Activated B cell treated with CpG ODN at 0.5 μM for 24 hours (primary cell): ENCODE measurements around the gene PRPF6. TPM values are rescaled to one million over a fixed set of nuclear protein-coding genes. Genes with fewer than 3 reads are reported as not detected.

Experiments used
- ATAC-seq: fragments of 200-7000 bp; cut with Tn5 transposase; one replicate; pipeline ENCODE4 v1.10.0; 2021; ENCODE audit warnings: low read depth, mild to moderate bottlenecking, moderate library complexity
- CTCF ChIA-PET: fragments of 350-600 bp; sonication (Branson Sonifier 250); formaldehyde crosslinking; loops from one replicate; lab custom pipeline; 2021; ENCODE audit warnings: antibody characterized with exemption; lab: Charles Lee
- POLR2A ChIA-PET: fragments of 350-600 bp; sonication (Branson Sonifier 250); formaldehyde crosslinking; loops from one replicate; lab custom pipeline; 2021; ENCODE audit warnings: antibody characterized with exemption; lab: Charles Lee
- DNase-seq: peaks from one replicate; pipeline ENCODE4 v3.0.0; 2022
- H3K27ac Mint-ChIP-seq: one replicate; pipeline ENCODE4 v1.8.0; 2020; ENCODE audit warnings: mixed read lengths
- H3K27me3 Mint-ChIP-seq: one replicate; pipeline ENCODE4 v1.8.0; 2021; ENCODE audit warnings: mixed read lengths
- H3K36me3 Mint-ChIP-seq: one replicate; pipeline ENCODE4 v1.8.0; 2021; ENCODE audit warnings: low read depth, mixed read lengths
- H3K4me1 Mint-ChIP-seq: one replicate; pipeline ENCODE4 v1.8.0; 2021; ENCODE audit warnings: mixed read lengths
- H3K4me3 Mint-ChIP-seq: one replicate; pipeline ENCODE4 v1.8.0; 2020; ENCODE audit warnings: mild to moderate bottlenecking, mixed read lengths
- H3K9me3 Mint-ChIP-seq: one replicate; pipeline ENCODE4 v1.8.0; 2020; ENCODE audit warnings: mixed read lengths
- intact Hi-C: fragments of 100-400 bp; cut with micrococcal nuclease; formaldehyde crosslinking; loops from one replicate; pipeline ENCODE4 v1.15.1; 2024
- total RNA-seq: library from RNA; stranded (reverse); gene quantifications from 2 replicates; pipeline ENCODE4 v1.2.3, GENCODE V29; 2022
- TF ChIP-seq, protein P1 (sequence below): fragments of 200-600 bp; IDR thresholded peaks from one replicate; pipeline ENCODE4 v1.8.0; 2022; ENCODE audit warnings: antibody characterized with exemption, mild to moderate bottlenecking

PRPF6 gene
- total RNA-seq, 1 donor from 2014 or later = 75.8 TPM

DNA sequence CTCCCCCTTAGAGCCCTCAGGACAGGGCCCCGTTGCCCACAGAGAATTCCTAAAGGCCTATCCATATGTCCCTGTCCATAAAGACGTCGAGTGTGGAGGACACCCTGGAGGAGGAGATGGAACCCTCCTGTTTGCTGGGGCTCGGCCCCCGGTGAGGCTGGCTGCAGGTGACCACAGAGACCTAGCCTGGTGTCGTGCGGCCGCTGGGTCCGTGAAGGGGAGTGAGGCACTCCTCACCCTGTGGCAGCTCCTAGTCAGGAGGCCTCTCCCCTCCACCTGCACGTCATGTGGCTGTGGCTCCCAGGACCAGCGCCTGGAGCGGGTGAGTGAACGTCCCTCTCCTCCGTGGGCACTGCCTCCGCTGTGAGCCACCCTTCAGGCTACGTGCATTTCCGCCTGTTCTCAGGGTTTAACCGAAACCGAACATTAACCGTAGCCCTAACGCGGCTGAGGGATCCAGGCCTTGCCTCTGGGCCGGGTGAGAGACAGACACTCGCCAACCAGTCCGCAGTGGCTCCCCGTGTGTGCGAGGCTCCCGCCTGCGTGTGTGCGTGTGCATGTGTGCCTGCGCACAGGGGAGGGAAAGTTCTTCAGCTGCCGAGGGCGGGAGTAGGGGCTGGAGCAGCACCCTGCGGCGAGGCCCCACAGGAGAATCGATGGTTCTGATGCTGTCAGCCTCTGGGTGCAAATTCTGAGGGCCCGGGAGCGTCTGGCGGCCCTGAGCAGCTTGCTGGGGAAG is 76.1 kb downstream of the PRPF6 start:
- DNase-seq (no peak), ATAC-seq (no peak)
- Mint-ChIP-seq H3K27me3 (peaks cover 24% of the 10 kb centered on the region), H3K27ac (no peak overlapping the region), H3K9me3 (no peaks in the 10 kb centered on the region), H3K4me1 (peaks cover 16% of the 10 kb centered on the region), H3K4me3 (peak overlapping the region; percentile 35), H3K36me3 (no peaks in the 10 kb centered on the region)
- ChIA-PET POLR2A (no interaction called here), CTCF (interaction anchor here (0.8 to 2.6 kb wide), 2 partner anchors 18 to 77 kb away, joined by 3 to 19 read pairs; no protein-coding TSS in a partner anchor)
- intact Hi-C loops = loop anchor here (1.0 to 5.0 kb wide), 5 partner anchors 18 to 520 kb away; partner anchors contain the start of genes PRPF6 and PTK6
- TF ChIP-seq, protein P1, sequence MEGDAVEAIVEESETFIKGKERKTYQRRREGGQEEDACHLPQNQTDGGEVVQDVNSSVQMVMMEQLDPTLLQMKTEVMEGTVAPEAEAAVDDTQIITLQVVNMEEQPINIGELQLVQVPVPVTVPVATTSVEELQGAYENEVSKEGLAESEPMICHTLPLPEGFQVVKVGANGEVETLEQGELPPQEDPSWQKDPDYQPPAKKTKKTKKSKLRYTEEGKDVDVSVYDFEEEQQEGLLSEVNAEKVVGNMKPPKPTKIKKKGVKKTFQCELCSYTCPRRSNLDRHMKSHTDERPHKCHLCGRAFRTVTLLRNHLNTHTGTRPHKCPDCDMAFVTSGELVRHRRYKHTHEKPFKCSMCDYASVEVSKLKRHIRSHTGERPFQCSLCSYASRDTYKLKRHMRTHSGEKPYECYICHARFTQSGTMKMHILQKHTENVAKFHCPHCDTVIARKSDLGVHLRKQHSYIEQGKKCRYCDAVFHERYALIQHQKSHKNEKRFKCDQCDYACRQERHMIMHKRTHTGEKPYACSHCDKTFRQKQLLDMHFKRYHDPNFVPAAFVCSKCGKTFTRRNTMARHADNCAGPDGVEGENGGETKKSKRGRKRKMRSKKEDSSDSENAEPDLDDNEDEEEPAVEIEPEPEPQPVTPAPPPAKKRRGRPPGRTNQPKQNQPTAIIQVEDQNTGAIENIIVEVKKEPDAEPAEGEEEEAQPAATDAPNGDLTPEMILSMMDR = no peak

GRCh38 chr20:64057628-64058498 is 76.9 kb downstream of the PRPF6 start:
- TF ChIP-seq, protein P1 = peak; percentile 37
- peak; percentile 73 for DNase-seq
- peak overlapping the region; percentile 30 for H3K27ac Mint-ChIP-seq

DNA sequence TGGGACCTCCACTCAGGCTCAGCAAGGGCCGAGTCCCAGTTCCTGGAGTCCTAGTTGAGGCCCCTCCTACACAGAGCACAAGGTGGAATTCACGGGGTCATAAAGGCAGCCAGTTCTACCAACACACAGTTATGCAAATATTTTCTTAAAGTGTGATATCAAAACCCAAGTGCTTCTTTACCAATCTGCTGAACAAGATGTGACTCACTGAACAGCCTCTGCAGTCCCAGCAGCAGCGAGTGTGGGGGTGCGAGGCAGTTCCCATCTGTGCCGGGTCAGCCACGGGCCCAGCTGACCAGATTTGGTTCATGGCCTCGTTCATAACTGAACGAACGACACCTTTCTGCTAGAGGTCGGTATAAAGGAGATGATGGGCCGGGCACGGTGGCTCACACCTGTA is 77.6 kb downstream of the PRPF6 start:
- intact Hi-C loops = loop anchor here (5.0 kb wide), 1 partner anchor 521 kb away; the partner anchor contains the start of gene PTK6
- Mint-ChIP-seq H3K27ac (peak overlapping the region; percentile 30), H3K4me3 (no peak overlapping the region), H3K36me3 (no peaks in the 10 kb centered on the region), H3K4me1 (peaks cover 17% of the 10 kb centered on the region), H3K27me3 (peaks cover 14% of the 10 kb centered on the region), H3K9me3 (no peaks in the 10 kb centered on the region)
- TF ChIP-seq, protein P1 = no peak
- no peak for DNase-seq
- POLR2A ChIA-PET = interaction anchor here (0.7 kb wide), 1 partner anchor 50 kb away, joined by 7 read pairs; no protein-coding TSS in a partner anchor
- CTCF ChIA-PET = interaction anchor here (2.6 kb wide), 1 partner anchor 20 kb away, joined by 19 read pairs; no protein-coding TSS in a partner anchor
- ATAC-seq = peak; percentile 8

More at GRCh38 chr20:64057628-64058498, 76.9 kb downstream of the PRPF6 start:
- intact Hi-C loops = loop anchor here (1.0 to 5.0 kb wide), 5 partner anchors 19 to 521 kb away; partner anchors contain the start of genes PRPF6 and PTK6
- Mint-ChIP-seq H3K36me3 (no peaks in the 10 kb centered on the region), H3K4me1 (peaks cover 16% of the 10 kb centered on the region), H3K4me3 (peak overlapping the region; percentile 35), H3K27me3 (peaks cover 21% of the 10 kb centered on the region), H3K9me3 (no peaks in the 10 kb centered on the region)
- ChIA-PET POLR2A (no interaction called here), CTCF (interaction anchor here (0.8 to 2.6 kb wide), 2 partner anchors 19 to 78 kb away, joined by 3 to 19 read pairs; no protein-coding TSS in a partner anchor)
- peak; percentile 79 for ATAC-seq

GRCh38 chr20:64062276-64062595 is 81.3 kb downstream of the PRPF6 start:
- ATAC-seq = no peak
- Mint-ChIP-seq H3K36me3 (peaks cover 2% of the 10 kb centered on the region), H3K27me3 (no peaks in the 10 kb centered on the region), H3K27ac (no peak overlapping the region), H3K4me3 (peak overlapping the region; percentile 88), H3K4me1 (peaks cover 52% of the 10 kb centered on the region), H3K9me3 (no peaks in the 10 kb centered on the region)
- CTCF ChIA-PET = interaction anchor here (1.5 to 1.7 kb wide), 2 partner anchors 17 to 24 kb away, joined by 3 to 12 read pairs; partner anchors contain the start of gene RGS19
- no peak for DNase-seq
- intact Hi-C loops = loop anchor here (2.0 to 10.0 kb wide), 4 partner anchors 39 to 790 kb away; partner anchors contain the start of genes ARFGAP1, GMEB2 and PPDPF
- POLR2A ChIA-PET = interaction anchor here (0.5 to 1.9 kb wide), 9 partner anchors 16 to 542 kb away, joined by 3 to 43 read pairs (median 6); partner anchors contain the start of genes GMEB2, LKAAEAR1, OPRL1 and PPDPF
- TF ChIP-seq, protein P1 = no peak
